Duodenal mucosa (tissue), 2 donors: ENCODE data around the gene DNAJB2.

Experiments used
- H3K27ac ChIP-seq: one replicate; pipeline ENCODE4 v1.7.0; 2013; ENCODE audit warnings: low read depth, low read length
- H3K27me3 ChIP-seq, 2 donors: one replicate each; pipeline ENCODE4 v1.7.0; 2013; ENCODE audit warnings: low read length in 2 of 2, control low read depth in 1 of 2; ENCODE audit not compliant: insufficient read depth in 2 of 2, control insufficient read depth in 1 of 2
- H3K36me3 ChIP-seq, 2 donors: one replicate each; pipeline ENCODE4 v1.7.0; 2013; ENCODE audit warnings: low read length in 2 of 2, control low read depth in 1 of 2; ENCODE audit not compliant: insufficient read depth in 2 of 2, control insufficient read depth in 1 of 2
- H3K4me1 ChIP-seq, 2 donors: one replicate each; pipeline ENCODE4 v1.7.0; 2013; ENCODE audit warnings: low read length in 2 of 2, control low read depth in 1 of 2; ENCODE audit not compliant: insufficient read depth in 2 of 2, control insufficient read depth in 1 of 2
- H3K4me3 ChIP-seq, 2 donors: one replicate each; pipeline ENCODE4 v1.7.0; 2013; ENCODE audit warnings: low read length in 2 of 2, low read depth in 1 of 2
- H3K9ac ChIP-seq, 2 donors: one replicate each; pipeline ENCODE4 v1.7.0; 2013; ENCODE audit warnings: low read length in 2 of 2, low read depth in 1 of 2
- H3K9me3 ChIP-seq, 2 donors: one replicate each; pipeline ENCODE4 v1.7.0; 2013; ENCODE audit warnings: low read length in 2 of 2, control low read depth in 1 of 2; ENCODE audit not compliant: control insufficient read depth in 1 of 2

DNAJB2 gene

GRCh38 chr2:219314804-219315468 is 35.8 kb downstream of the DNAJB2 start:
- no peaks in the 10 kb centered on the region for H3K36me3 ChIP-seq
- no peak overlapping the region for H3K9ac ChIP-seq
- no peak overlapping the region for H3K27ac ChIP-seq
- H3K4me3 ChIP-seq = no peak overlapping the region
- H3K9me3 ChIP-seq = no peaks in the 10 kb centered on the region
- H3K27me3 ChIP-seq = peaks cover 0 to under 1% of the 10 kb centered on the region in 2 donors
- no peaks in the 10 kb centered on the region for H3K4me1 ChIP-seq

- Histone ChIP-seq H3K9me3 (no peaks in the 10 kb centered on the region), H3K36me3 (no peaks in the 10 kb centered on the region), H3K27me3 (peaks cover 4 to 9% of the 10 kb centered on the region in 2 donors), H3K4me1 (no peaks in the 10 kb centered on the region), H3K9ac (no peak overlapping the region), H3K4me3 (no peak overlapping the region), H3K27ac (no peak overlapping the region)
These were observed 44.3 kb downstream of the DNAJB2 start for GRCh38 chr2:219323434-219323833.

GRCh38 chr2:219325136-219325535 is 46.0 kb downstream of the DNAJB2 start:
- Histone ChIP-seq H3K27ac (no peak overlapping the region), H3K4me1 (no peaks in the 10 kb centered on the region), H3K9ac (no peak overlapping the region), H3K36me3 (no peaks in the 10 kb centered on the region), H3K9me3 (no peaks in the 10 kb centered on the region), H3K4me3 (no peak overlapping the region), H3K27me3 (peaks cover 4 to 9% of the 10 kb centered on the region in 2 donors)

- H3K27me3 ChIP-seq = peaks cover 4 to 10% of the 10 kb centered on the region in 2 donors
- no peak overlapping the region for H3K9ac ChIP-seq
- H3K27ac ChIP-seq = no peak overlapping the region
- H3K4me1 ChIP-seq = no peaks in the 10 kb centered on the region
- H3K4me3 ChIP-seq = no peak overlapping the region
- H3K9me3 ChIP-seq = no peaks in the 10 kb centered on the region
- H3K36me3 ChIP-seq = no peaks in the 10 kb centered on the region
These were observed 46.6 kb downstream of the DNAJB2 start for GRCh38 chr2:219325657-219326315.

GRCh38 chr2:219327719-219328118 is 48.6 kb downstream of the DNAJB2 start:
- no peak overlapping the region for H3K4me3 ChIP-seq
- H3K4me1 ChIP-seq = no peaks in the 10 kb centered on the region
- no peak overlapping the region for H3K9ac ChIP-seq
- peaks cover 16 to 17% of the 10 kb centered on the region in 2 donors for H3K27me3 ChIP-seq
- H3K9me3 ChIP-seq = no peaks in the 10 kb centered on the region
- H3K36me3 ChIP-seq = no peaks in the 10 kb centered on the region
- H3K27ac ChIP-seq = no peak overlapping the region

- H3K36me3 ChIP-seq = no peaks in the 10 kb centered on the region
- no peak overlapping the region for H3K9ac ChIP-seq
- no peak overlapping the region for H3K4me3 ChIP-seq
- no peaks in the 10 kb centered on the region for H3K4me1 ChIP-seq
- H3K27me3 ChIP-seq = peaks cover 13 to 28% of the 10 kb centered on the region in 2 donors
- no peak overlapping the region for H3K27ac ChIP-seq
- H3K9me3 ChIP-seq = no peaks in the 10 kb centered on the region
These were observed 52.5 kb downstream of the DNAJB2 start for GRCh38 chr2:219331560-219332213.

GRCh38 chr2:219332542-219332941 is 53.4 kb downstream of the DNAJB2 start, which contains the start of gene RESP18:
TSS of gene RESP18 (minus strand) at chr2:219332744.
- H3K9me3 ChIP-seq = no peaks in the 10 kb centered on the region
- peaks cover 13 to 28% of the 10 kb centered on the region in 2 donors for H3K27me3 ChIP-seq
- no peaks in the 10 kb centered on the region for H3K4me1 ChIP-seq
- H3K36me3 ChIP-seq = no peaks in the 10 kb centered on the region
- H3K9ac ChIP-seq = no peak within 1 kb of the TSS
- no peak within 1 kb of the TSS for H3K4me3 ChIP-seq
- no peak within 1 kb of the TSS for H3K27ac ChIP-seq

GRCh38 chr2:219334076-219334475 is 54.9 kb downstream of the DNAJB2 start:
- Histone ChIP-seq H3K9ac (no peak overlapping the region), H3K4me1 (no peaks in the 10 kb centered on the region), H3K27ac (no peak overlapping the region), H3K36me3 (no peaks in the 10 kb centered on the region), H3K27me3 (peaks cover 13 to 28% of the 10 kb centered on the region in 2 donors), H3K4me3 (no peak overlapping the region), H3K9me3 (no peaks in the 10 kb centered on the region)

- H3K4me3 ChIP-seq = no peak overlapping the region
- no peaks in the 10 kb centered on the region for H3K4me1 ChIP-seq
- H3K9me3 ChIP-seq = no peaks in the 10 kb centered on the region
- no peak overlapping the region for H3K27ac ChIP-seq
- peaks cover 13 to 28% of the 10 kb centered on the region in 2 donors for H3K27me3 ChIP-seq
- H3K36me3 ChIP-seq = no peaks in the 10 kb centered on the region
- H3K9ac ChIP-seq = no peak overlapping the region
These were observed 56.2 kb downstream of the DNAJB2 start for GRCh38 chr2:219335373-219335786.
